K562 (cell line): Measurements from ENCODE around the gene HES4. TPM values are rescaled to one million over a fixed set of nuclear protein-coding genes. Genes with fewer than 3 reads are reported as not detected.
A peak's percentile ranks its signal among the peaks of the same experiment; 100 is the strongest.

ENCODE experiments used
- ARNT ChIP-seq, 2 experiments: fragments of 450-650 bp; IDR thresholded peaks; 2 replicates each; pipeline ENCODE4 v1.6.1; 2016; ENCODE audit warnings: mild to moderate bottlenecking in 1 of 2
- ATF2 ChIP-seq: sonication (generic); formaldehyde crosslinking; IDR thresholded peaks from 2 replicates; pipeline ENCODE4 v1.8.1; 2022; ENCODE audit warnings: missing genetic modification reagents
- BCL6 ChIP-seq: fragments of 250-450 bp; sonication (Bioruptor Pico); IDR thresholded peaks from 2 replicates; pipeline ENCODE4 v1.4.0; 2020
- CLOCK ChIP-seq: fragments of 250-450 bp; sonication (Bioruptor Pico); IDR thresholded peaks from 2 replicates; pipeline ENCODE4 v1.4.0; 2020; ENCODE audit warnings: mild to moderate bottlenecking, moderate library complexity, borderline replicate concordance
- E2F8 ChIP-seq: fragments of 450-650 bp; IDR thresholded peaks from 2 replicates; pipeline ENCODE4 v1.7.1; 2018; ENCODE audit warnings: mild to moderate bottlenecking, low read depth; ENCODE audit not compliant: partially characterized antibody
- ELK1 ChIP-seq: sonication (generic); formaldehyde crosslinking; IDR thresholded peaks from 2 replicates; pipeline ENCODE4 v1.8.1; 2022; ENCODE audit warnings: missing genetic modification reagents
- ETS2 ChIP-seq: IDR thresholded peaks from 2 replicates; pipeline ENCODE4 v1.6.1; 2016; ENCODE audit warnings: borderline replicate concordance, missing genetic modification characterization, mild to moderate bottlenecking, moderate library complexity, missing compliant biosample characterization; ENCODE audit not compliant: poor library complexity, severe bottlenecking
- GTF2F1 ChIP-seq: IDR thresholded peaks from 2 replicates; pipeline ENCODE4 v1.6.1; 2011; ENCODE audit warnings: low read depth, low read length, improper control_type of control experiment
- KDM4B ChIP-seq, 2 experiments: fragments of 450-650 bp in 1 of 2; sonication (generic) in 1 of 2; IDR thresholded peaks; 2 replicates each; pipeline ENCODE4 v1.6.1; 2016 to 2017; ENCODE audit warnings: borderline replicate concordance in 2 of 2, antibody characterized with exemption in 1 of 2, low read depth in 1 of 2, mild to moderate bottlenecking in 1 of 2
- MBD2 ChIP-seq: sonication (generic); IDR thresholded peaks from 2 replicates; pipeline ENCODE4 v1.6.1; 2016; ENCODE audit warnings: low read depth, borderline replicate concordance
- MCM7 ChIP-seq, 2 experiments: fragments of 450-650 bp; IDR thresholded peaks; 2 replicates each; pipeline ENCODE4 v1.6.1; 2016 to 2018
- PHF20 ChIP-seq: fragments of 450-650 bp; IDR thresholded peaks from 2 replicates; pipeline ENCODE4 v1.6.1; 2018; ENCODE audit not compliant: partially characterized antibody
- TFAP4 ChIP-seq: sonication (generic); formaldehyde crosslinking; IDR thresholded peaks from 2 replicates; pipeline ENCODE4 v1.8.0; 2022; ENCODE audit warnings: missing genetic modification reagents, mild to moderate bottlenecking, moderate library complexity, borderline replicate concordance
- WHSC1 ChIP-seq: IDR thresholded peaks from one replicate; pipeline ENCODE4 v1.6.1; 2012; ENCODE audit warnings: low read length, control low read depth, inconsistent platforms
- ZC3H11A ChIP-seq: IDR thresholded peaks from 2 replicates; pipeline ENCODE4 v1.6.1; 2012; ENCODE audit warnings: low read depth, low read length, improper control_type of control experiment
- ZFP1 ChIP-seq: fragments of 450-650 bp; formaldehyde crosslinking; IDR thresholded peaks from 2 replicates; pipeline ENCODE4 v1.4.0; 2020; ENCODE audit warnings: mild to moderate bottlenecking, mixed read lengths
- ZNF668 ChIP-seq: fragments of 250-450 bp; sonication (Bioruptor Pico); IDR thresholded peaks from 2 replicates; pipeline ENCODE4 v1.8.0; 2022; ENCODE audit warnings: mild to moderate bottlenecking, inconsistent platforms
- ZNF707 ChIP-seq: fragments of 250-450 bp; sonication (Bioruptor Pico); conservative IDR thresholded peaks from 2 replicates; pipeline ENCODE4 v1.8.0; 2022; ENCODE audit warnings: inconsistent platforms, mild to moderate bottlenecking, moderate library complexity
- polyA plus RNA-seq, 8 experiments: library from polyadenylated mRNA; depleted of rRNA in 4 of 8; stranded (reverse) in 5 of 8; unstranded in 3 of 8; fragments of >200 nt; fragmentation: Nextera tagmentation in 2 of 8; fragmentation: Illumina TruSeq in 1 of 8; extraction: Ambion mirVana in 2 of 8; extraction: Trizol in 1 of 8; gene quantifications; 2 replicates each; pipeline versions ENCODE4 v1.2.1 to v1.2.3, GENCODE V29; 2011 to 2014; ENCODE audit warnings: inconsistent platforms in 1 of 8, missing spikeins in 1 of 8
- total RNA-seq, 7 experiments: library from RNA; depleted of rRNA in 6 of 7; stranded (reverse); fragments of >200 nt in 6 of 7; fragmentation: Illumina TruSeq in 2 of 7; extraction: Trizol in 2 of 7; gene quantifications; 2 replicates each; pipeline versions ENCODE4 v1.2.1 to v1.2.3, GENCODE V29; 2011 to 2021; ENCODE audit warnings: low replicate concordance in 1 of 7

The HES4 gene
- total and polyA plus RNA-seq, 9 of the 15 experiments (the other 6 are each of a cell fraction or from before 2014, with no cell fraction given) = 0.21 to 43.7 (median 5.3) TPM; not detected in 2

- TF ChIP-seq ATF2 = no peak
- TF ChIP-seq TFAP4 (CRISPR knock-in tag) = peak; percentile 59; the same call in 1 of the 2 replicates
- TF ChIP-seq MBD2 = no peak
- TF ChIP-seq MCM7 (IDR thresholded peaks at IDR 0.05) = no peak
- TF ChIP-seq GTF2F1 = no peak
- TF ChIP-seq WHSC1 = no peak
- TF ChIP-seq E2F8 = no peak
- no peak for TF ChIP-seq BCL6 (CRISPR knock-in tag)
- TF ChIP-seq ZFP1 = no peak
- TF ChIP-seq KDM4B (IDR thresholded peaks at IDR 0.05; ENCODE audit: borderline replicate concordance in 2 of 2, low read depth in 1 of 2) = no peak
- no peak for TF ChIP-seq ZNF707 (CRISPR knock-in tag)
- TF ChIP-seq ARNT (IDR thresholded peaks at IDR 0.05) = no peak
- TF ChIP-seq ZNF668 (CRISPR knock-in tag) = no peak
- no peak for TF ChIP-seq ELK1
- no peak for TF ChIP-seq PHF20
- TF ChIP-seq CLOCK (CRISPR knock-in tag) = no peak
- TF ChIP-seq ETS2 (tag) = no peak
- no peak for TF ChIP-seq ZC3H11A
Measured at GRCh38 chr1:998995-999724, 737 bp downstream of the HES4 start (continued).
